Renal pelvis (tissue), 4 donors: ENCODE measurements around the gene NRM. TPM values are rescaled to one million over a fixed set of nuclear protein-coding genes. Genes with fewer than 3 reads are reported as not detected.
"Not testable (repeated sequence)": the region's sequence is repeated elsewhere in the genome, so short reads cannot be mapped to it uniquely, and the experiment has no call there.

ENCODE experiments used
- DNase-seq: peaks from one replicate; pipeline ENCODE4 v3.0.0-alpha.2; 2013
- polyA plus RNA-seq, 3 donors: library from polyadenylated mRNA; unstranded; fragments of 120-200 nt; gene quantifications; one replicate each; pipeline ENCODE4 v1.2.1, GENCODE V29; 2013; ENCODE audit not compliant: insufficient read length in 3 of 3

Gene NRM
- polyA plus RNA-seq, 3 donors = 35.3 to 43.5 (median 39.7) TPM

DNA sequence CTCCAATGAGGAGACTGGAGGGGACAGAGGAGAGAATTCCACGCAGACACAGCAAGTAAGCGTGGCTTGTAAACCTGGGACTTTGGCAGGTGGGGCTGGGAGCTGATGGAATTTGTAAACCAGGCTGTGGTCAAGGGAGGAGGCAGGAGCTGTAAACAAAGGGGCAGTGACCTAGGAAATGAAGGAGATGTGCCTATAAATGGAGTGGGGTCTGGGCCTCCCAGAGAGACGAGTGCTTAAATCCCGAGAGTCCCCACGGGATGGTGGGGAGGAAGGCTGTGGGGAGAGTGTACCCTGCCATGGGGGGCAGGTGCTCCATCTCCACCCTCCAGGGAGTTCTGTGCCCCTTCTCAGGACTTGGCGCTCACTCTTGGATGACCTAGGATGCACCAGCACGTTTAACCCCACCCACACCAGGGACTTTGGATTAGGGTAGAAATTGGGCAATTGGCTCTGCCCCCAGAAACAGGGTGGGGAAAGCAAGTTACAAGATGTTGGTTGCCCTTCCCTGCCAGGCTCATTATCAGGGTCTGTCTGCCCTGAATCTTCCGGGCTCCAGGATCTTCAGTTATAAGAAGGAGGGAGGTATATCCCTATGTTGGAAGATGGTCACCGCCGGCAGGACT, 14.0 kb downstream of the NRM start:
- no peak for DNase-seq

DNA sequence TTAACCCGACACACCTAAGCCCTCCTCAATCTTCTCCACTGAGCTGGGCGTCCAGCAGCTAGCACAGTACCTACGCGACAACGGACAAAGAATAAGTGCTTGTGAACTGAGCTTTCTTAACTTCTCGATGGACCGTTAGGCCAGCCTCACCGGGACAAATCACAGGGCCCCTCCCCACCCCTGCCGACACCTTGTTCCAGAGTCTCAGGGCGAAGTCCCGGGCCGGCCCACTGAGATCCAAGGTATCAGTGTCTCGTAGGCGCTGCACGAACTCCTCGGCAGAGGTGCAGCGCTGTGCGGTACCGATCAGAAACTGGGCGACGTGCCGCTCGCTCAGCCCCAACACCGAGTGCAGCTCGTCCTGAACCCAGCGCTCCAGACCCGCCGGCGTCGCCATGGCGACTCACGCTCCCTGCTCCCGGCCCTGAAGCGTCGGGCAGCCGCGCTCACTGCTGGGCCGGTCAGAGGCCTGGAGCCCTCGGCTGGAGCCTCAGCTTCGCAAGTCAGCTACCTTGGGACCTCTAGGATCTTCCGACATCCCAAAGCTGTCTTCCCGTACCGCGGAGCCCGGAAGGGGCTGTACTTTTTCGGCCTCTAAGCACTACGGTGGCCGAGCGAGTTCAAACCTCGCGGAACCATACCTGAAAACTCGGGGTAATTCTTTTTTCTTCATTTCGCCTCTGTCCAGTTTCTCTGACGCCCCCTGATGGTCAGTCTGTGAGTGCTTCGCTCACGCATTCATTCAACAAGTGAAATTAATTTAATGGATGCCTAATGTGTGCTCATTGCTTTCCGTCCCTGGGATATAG, 18.1 kb downstream of the NRM start, which contains the start of gene DHX16:
Gene DHX16 (minus strand): TSS at position 562 of the 809 bp plus-strand sequence. CDS start 165 bp downstream, at position 397.
- peak; percentile 99 for DNase-seq

DNA sequence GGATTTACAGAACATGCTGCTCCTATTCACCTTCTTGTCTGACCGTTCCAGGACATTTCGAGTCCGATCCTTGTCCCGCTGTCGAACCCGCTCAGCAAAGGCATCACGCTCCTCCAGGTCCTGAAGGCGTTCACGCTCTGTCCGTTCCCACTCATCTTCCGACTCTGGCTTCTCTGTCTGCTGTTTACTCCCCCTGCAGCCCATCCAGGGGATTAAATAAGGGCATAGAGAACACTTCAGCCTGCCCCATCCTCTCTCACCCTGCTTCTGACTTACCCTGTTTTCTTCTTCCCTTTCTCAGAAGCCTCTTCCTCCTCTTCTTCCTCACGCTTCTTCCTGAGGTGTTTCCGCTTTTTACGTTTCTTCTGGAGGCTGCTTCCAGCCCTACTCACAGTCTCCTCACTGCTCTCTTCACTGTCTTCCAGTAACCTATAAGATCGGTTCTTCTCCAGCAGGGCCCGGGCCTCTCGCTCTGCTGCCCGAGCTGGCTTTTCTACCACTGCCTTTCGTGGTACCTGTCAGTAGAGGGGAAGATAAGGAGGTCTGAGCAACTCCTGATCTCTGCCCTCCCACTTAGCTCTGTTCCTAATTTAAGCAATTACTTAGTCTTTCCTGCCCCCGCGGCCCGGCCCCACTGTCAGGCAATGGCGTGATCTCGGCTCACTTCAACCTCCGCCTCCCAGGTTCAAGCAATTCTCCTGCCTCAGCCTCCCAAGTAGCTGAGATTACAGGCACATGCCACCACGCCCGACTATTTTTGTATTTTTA, 19.8 kb downstream of the NRM start:
- DNase-seq = no peak

DNA sequence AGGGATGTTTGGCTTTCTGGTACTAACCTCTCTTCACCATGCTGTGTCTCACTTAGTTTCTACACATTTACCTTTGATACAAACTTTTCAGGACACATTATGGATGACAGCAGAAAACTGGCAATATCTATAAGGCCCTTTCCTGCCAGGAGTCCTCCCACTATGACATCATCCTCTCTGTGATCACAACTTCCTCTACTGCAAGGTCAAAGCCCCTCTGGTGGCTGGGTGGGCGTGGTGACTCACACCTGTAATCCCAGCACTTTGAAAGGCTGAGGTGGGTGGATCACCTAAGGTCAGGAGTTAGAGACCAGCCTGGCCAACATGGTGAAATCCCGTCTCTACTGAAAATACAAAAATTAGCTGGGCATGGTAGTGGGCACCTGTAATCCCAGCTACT, 24.5 kb downstream of the NRM start:
- DNase-seq = not testable (repeated sequence)

DNA sequence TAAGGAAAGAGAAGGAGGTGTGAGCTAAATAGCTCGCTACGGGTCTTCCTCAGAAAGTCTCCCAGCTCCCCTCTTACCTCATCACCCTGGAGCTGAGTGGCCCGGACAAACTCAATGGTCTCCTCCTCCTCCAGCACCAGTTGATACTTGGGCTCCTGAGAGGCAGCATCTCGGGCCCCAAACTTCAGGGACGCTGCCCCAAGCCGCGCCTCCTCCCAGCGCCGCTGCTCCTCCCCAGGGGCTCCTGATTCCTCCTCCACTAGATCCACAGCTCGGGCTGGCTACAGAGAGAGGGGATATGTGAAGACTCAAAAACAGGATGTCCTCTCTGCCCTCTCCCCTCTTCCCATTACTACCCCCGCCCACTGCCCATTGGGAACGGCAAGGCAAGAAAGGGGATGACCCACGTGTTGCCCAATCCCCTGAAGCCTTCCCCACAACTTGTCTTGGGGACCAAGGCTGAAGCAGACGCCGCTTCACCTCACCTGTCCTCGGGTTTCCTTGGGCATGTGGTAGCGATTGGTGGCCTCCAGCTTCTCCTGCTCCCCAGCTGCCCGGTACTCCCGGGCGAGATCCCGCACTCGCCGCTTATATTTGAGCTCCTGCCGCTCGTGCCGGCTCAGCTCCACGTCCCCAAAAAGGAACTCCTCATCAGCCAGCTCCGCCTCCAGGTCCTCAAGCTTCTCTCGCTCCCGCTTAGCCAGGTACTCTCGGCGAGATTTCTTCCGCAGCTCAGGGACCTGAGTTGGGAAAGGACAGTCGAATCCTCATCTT, 25.6 kb downstream of the NRM start:
- no peak for DNase-seq

DNA sequence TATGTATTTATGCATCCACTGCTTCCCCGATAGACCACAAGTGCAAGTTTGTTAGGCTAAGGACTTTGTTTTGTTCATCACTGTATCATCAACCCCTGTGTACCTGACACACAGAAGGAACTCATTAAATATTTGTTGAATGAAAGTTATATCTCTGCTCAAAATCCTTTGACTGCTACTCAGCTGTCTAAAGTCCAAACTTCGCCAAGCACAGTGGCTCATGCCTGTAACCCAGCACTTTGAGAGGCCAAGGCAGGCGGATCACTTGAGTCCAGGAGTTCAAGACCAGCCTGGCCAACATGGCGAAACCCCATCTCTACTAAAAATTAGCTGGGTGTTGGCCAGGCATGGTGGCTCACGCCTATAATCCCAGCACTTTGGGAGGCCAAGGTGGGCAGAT, 32.9 kb downstream of the NRM start:
- DNase-seq = not testable (repeated sequence)

DNA sequence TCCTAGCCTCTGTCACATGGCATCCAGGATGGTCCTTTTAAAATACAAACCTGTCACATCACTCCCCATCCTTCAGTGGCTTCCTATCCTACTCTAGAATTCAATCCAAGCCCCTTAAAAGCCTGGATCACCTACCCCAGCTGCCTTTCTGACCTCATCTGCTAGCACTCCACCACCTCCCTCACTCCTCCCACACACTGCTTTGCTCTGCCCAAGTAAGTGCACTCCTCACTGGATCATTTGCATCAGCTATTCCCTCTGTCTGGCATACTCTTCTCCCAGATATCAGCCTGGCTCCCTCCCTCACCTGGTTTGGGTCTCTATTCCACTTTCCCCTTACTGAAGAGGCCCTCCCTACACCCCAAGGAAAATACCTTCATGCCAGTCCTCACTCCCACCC, 33.3 kb downstream of the NRM start:
- DNase-seq = peak; percentile 62

DNA sequence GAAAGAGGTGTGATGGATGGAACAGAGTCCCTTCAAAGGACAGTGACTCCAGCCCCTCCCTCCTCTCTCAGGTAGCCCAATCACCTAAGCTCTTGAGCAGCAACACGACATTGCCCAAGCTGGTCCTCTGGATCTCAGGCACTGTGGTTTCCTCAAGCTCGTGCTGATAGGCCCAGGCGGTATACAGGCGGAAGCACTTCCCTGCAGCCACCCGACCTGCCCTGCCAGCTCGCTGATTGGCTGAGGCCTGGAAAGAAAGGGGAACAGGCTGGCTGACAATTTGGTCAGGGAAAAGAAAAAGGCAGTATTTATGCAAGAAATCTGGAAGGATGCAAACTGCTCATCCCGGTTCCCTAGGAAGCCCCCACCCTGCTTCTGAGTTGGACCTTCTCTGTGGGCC, 34.3 kb downstream of the NRM start:
- DNase-seq = no peak

DNA sequence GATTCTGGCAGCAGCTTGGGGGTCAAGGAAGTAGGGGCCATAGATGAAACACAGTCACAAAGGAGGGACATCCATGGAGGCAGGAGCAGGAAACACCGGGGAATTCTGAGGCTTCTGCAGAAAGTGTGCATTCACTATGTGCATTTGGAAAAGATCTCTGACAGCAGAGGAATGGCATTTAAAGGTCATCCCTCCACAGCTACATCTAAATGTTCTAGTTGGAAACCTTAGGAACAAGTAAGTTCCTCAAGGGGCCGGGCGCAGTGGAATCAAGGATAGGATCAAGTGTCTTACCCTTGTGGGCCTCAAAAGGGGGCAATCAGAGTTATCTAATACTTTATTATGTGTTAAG, 35.1 kb downstream of the NRM start:
- DNase-seq = no peak

DNA sequence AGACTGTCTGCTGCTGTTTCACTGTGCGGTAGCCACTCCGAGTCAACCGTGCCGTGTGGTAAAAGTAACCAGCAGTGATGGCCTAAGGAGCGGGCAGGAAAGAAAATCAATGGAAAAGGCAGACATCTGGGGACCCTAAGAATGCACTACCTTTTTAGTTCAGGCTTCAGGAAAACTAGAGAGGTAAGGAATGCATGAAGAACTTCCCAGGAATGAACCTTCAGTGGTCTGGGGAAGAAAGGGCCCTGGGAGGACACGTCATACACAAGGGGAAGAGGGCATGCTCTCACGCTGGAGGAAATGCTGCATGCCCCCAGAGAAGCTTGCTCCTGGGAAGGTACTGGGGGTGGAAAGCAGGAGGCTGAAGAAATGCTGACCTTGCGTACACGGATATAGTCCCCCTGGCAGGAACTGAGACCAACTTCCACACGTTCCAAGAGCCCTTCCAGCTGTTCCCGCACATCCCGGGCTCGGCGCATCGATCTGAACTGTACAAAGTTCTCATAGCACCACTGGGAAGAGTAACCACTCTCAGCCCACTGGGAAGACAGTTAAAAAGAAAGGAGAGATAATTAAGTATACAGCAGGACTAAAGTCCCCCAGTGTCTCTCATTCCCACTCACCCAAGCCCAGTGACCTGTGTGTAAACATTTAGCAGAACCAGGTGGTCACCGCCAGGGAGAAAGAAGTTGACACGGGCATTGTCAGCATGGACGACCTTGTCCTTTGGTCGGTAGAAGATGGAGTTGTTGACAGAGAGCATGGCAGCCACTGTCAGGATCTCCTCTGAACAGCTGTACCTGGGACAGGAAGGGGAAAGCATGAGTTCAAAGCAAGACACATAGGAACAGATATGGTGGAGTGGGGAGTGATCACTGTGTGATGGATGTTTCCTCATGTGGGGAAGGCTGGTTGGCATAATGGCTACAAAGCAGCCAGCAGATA, 35.7 kb downstream of the NRM start:
- no peak for DNase-seq

DNA sequence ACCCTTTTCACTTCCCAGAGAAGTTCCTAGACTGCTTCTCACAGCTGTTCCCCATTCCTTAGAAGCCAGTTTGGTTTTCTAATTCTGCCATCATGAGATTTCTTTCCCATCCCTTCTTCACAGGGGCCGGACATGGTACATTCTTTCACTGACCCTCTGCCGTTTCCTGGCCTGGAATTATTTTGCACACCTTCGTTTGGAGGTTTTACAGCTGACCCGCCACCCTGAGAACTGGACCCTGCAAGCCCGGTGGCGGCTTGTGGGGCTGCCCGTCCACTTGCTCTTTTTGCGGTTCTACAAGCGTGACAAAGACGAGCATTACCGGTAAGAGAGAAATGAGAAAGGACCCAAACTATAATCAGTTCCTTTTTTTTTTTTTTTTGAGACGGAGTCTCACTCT, 39.6 kb downstream of the NRM start:
- no peak for DNase-seq

DNA sequence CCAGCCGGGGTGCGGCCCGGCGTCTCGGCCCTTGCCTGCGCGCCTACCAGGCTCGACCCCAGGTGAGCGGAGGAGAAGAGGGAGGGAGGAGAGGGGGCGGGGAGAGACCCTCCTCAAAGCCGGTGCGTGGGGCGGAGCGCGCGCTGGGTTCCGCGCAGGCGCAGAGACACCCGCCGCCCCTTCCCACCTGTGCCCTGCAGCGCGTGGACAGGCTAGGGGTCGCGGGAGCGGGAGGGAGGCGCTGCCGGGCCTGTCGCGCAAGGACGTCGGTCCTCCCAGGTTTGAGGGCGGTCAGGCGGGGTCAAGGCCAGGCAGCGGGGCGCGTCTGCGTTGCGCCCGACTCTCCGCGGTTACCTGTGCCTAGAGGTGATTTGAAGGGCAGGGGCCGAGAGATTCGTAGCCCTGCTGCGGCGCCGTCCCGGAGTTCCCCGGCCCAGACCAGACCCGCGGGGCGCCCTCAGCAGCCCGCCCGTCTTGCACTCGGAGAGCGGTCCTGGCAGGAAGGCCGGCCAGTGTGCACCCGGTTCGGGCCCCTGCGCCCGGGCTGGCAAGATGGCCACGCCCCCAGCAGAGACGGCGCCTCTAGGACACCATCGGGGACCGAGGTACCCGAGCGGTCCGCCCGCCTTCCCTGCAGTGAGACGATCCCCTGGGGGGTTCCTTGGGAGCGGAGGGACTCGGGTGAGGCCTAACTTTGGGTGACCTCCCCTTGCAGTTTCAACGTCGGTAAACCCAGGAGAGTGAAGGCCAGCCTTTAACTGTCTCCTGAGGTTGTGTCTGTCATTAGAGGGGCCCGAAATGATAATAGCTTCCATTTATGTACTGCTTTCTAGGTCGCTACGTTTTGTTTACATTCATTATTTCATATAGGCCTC, 43.3 kb downstream of the NRM start:
- DNase-seq = peak; percentile 61

DNA sequence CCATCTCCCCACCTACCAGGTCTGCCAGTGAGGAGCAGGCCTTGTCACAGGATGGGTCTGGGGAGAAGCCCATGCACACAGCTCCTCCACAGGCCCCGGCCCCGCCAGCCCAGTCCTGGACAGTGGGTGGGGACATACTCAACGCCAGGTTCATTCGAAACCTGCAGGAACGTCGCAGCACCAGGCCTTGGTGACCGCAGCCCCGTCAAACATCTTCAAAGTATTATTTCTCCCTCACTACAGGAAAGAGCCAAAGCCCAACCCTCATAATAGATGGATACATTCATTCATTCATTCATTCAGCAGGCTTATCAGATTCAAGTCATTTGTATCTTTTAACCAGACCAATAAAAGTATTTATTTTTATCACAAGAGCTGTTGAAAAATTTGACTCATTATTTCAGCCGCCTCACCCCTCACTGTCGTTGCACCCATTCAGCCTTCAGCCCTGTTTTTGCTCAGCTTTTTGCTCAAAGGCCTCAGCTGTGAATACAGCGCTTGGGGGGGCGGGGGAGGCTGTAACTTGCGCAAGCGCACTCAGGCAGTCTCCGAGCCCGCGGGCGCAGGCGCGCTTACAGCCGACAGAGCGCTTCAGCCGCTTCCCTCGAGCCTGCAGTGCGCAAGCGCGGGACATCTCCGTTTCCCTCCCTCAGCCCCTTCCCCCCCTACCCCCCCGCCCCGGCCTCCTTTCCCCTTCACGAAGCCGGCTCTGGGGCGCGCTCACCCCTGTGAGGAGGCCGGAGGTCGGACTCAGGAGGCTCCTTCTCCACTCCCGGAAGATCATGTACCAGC, 44.1 kb downstream of the NRM start, which contains the start of gene C6orf136:
Gene C6orf136 (plus strand): TSS at position 684 of the 792 bp plus-strand sequence. CDS start 99 bp downstream, at position 783.
- peak; percentile 89 for DNase-seq

DNA sequence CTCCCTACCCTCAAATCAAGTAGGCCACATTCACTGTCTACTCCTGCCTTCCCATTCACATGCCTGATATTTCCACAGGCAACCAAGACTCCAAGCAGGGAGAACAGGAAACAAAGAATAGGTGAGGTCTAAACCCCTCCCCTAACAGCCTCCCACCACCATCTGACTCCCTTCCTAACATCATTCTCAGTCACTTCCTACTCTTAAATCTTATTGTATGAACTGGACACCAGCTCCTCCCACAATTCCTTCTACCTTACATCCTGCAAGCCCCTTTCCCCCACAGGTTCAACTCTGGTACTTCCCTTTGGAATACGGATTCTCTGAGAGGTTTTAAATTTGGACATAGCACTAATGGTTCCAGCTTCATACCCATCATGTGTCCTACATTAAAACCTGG, 44.8 kb downstream of the NRM start:
- no peak for DNase-seq

DNA sequence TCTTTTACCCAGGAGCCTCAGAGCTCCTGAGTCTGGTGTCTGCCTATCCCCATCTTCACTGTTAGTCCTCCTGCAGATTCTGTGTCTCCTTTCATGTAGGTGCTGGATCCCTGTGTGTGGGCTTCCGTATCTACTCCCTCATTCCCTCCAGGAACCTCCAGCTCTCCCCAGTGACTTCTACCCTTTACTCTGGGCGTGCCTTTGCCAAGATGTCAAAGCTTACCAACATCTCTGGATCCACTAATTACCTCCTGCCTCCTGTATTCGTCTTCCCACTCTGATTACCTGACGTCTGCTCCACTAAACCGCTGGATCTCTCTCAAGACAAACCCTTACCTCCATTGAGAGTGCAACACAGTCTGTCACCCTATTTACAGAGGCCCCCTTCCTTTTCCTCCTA, 46.0 kb downstream of the NRM start:
- no peak for DNase-seq

DNA sequence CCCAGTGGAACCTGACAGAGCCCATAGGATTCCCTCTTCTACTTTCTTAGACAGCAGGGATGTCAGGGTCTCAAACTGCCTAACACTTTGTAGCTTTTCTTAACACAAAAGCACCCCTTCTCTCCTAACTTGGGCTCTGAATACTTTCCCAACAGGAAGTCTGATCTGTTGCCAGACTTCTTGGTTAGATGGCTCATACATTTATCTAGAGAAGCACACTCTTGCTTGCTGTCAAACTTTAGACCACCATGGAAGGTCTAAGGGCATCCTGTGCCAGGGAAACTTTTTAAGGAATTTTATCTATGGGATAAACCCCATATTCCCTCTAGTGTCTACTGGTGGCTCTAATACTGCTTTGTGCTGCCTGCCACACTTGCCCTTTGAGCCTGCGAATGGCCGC, 47.1 kb downstream of the NRM start:
- DNase-seq = no peak

DNA sequence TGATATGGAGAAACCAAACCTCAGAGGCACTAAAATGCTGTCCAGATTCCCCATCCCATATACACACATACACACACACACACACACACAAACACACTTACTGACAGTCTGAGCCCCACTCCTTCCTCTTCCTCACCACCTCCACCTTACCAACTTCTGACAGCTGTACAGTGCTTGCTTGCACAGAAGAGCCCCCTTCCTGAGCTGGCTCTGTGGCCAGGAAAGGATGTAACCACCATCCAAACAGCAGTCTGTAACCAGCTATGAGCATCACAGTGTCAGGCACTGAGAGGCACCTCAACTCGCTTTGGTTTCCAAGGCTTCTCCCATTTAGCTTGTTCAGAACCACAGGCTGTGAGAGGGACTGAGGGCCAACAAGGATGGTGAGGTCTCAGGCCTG, 49.7 kb downstream of the NRM start:
- no peak for DNase-seq

DNA sequence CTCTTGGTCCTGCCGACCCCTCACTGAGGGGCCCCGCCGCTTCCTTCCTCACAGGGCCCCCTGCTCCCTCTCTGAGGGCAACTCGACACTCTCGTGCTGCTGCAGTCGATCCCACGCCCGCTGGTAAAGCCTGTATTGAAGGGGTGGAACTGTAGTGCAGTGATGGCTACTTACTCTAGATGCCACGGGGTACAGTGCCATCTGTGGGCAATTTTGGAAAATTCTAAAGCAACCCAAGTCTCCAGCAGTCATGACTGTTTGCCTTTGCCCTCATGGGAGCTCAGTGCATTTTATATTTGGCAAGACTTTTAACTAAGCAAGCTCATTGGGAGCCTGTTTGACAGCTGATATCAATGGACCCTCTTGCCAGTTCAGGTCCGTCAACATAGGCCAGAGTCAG, 50.3 kb downstream of the NRM start:
- no peak for DNase-seq
